ENCODE data around the gene SPRED1. TPM values are rescaled to one million over a fixed set of nuclear protein-coding genes. Genes with fewer than 3 reads are reported as not detected.
"Not testable (repeated sequence)": the region's sequence is repeated elsewhere in the genome, so short reads cannot be mapped to it uniquely, and the experiment has no call there.

The SPRED1 gene
- polyA plus RNA-seq, 4 donors: 0.89 to 30.1 (median 3.5) TPM

DNA sequence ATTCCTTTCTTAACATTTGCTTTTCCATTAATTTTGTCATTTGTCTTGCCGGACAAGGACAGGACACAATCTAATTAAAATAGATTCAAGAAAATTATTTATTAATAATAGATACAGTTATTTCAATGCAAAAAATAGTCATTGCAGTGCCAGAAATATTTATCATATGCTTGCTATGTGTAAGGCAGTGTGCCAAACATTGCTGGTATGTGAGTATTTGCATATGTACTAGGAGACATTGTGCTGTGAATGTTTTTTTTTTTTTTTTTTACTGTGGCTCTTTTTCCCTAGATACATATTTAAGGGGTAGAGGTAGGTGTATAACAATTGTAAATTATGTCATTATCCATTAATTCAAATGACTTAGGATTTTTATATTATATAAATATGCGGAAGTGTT, 23.3 kb downstream of the SPRED1 start:
- DNase-seq: no peak

DNA sequence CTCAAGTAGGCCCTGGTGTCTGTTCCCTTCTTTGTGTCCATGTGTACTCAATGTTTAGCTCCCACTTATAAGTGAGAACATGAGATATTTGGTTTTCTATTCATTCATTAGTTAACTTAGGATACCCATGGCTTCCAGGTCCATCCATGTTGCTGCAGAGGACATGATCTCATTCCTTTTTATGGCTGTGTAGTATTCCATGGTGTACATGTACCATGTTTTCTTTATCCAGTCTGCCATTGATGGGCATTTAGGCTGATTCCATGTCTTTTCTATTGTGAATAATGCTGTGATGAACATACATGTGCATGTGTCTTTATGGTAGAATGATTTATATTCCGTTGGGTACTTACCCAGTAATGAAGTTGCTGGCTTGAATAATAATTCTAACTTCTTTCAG, 24.6 kb downstream of the SPRED1 start:
- not testable (repeated sequence) for DNase-seq; H3K4me3 ChIP-seq (ENCODE audit: low read depth in 1 of 3, low read length in 3 of 3); H3K27ac ChIP-seq (ENCODE audit: low read depth in 1 of 3, low read length in 2 of 3); H3K4me1 ChIP-seq (ENCODE audit: control insufficient read depth in 3 of 3, insufficient read depth in 2 of 3, low read depth in 1 of 3, low read length in 2 of 3); H3K9me3 ChIP-seq (ENCODE audit: control insufficient read depth in 2 of 2, insufficient read depth in 1 of 2, low read depth in 1 of 2, low read length in 1 of 2); H3K27me3 ChIP-seq (ENCODE audit: control insufficient read depth in 3 of 3, insufficient read depth in 3 of 3, low read length in 3 of 3); FAIRE-seq; H3K36me3 ChIP-seq (ENCODE audit: control insufficient read depth in 3 of 3, insufficient read depth in 2 of 3, low read depth in 1 of 3, low read length in 3 of 3)
- WGBS, 3 donors: 0 to 74% (median 7%) methylated on average over 1 of the region's 1 CpG

More for the DNA sequence above, 23.3 kb downstream of the SPRED1 start:
- H3K4me3 ChIP-seq (ENCODE audit: low read depth in 1 of 3, low read length in 3 of 3): no peak overlapping the region
- no peak overlapping the region for H3K27ac ChIP-seq (ENCODE audit: low read depth in 1 of 3, low read length in 2 of 3)
- no peaks in the 10 kb centered on the region for H3K36me3 ChIP-seq (ENCODE audit: control insufficient read depth in 3 of 3, insufficient read depth in 2 of 3, low read depth in 1 of 3, low read length in 3 of 3)
- no peak for FAIRE-seq
- WGBS, 3 donors: 51 to 68% (median 52%) methylated on average over 2 of the region's 2 CpGs
- H3K4me1 ChIP-seq (ENCODE audit: control insufficient read depth in 3 of 3, insufficient read depth in 2 of 3, low read depth in 1 of 3, low read length in 2 of 3): no peaks in the 10 kb centered on the region
- no peaks in the 10 kb centered on the region for H3K27me3 ChIP-seq (ENCODE audit: control insufficient read depth in 3 of 3, insufficient read depth in 3 of 3, low read length in 3 of 3)
- no peaks in the 10 kb centered on the region for H3K9me3 ChIP-seq (ENCODE audit: control insufficient read depth in 2 of 2, insufficient read depth in 1 of 2, low read depth in 1 of 2, low read length in 1 of 2)

DNA sequence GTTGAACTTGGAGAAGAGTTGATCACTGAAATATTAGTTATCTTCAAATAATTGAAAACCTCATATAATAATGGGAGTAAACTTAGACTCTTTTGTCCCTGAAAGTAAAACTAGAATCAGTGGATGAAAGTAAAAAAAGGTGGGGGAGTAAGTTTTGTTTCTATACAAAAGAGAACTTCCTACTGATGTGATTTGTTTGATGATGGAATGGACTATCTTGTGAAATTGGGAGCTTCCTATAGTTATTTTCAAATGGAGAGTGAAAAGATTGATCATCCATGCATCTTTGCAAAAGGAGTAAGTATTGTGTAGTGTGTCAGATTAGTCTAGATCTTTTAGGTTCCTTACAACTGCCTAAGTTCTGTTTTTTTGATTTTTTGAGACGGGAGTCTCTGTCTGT, 28.4 kb downstream of the SPRED1 start:
- no peaks in the 10 kb centered on the region for H3K4me1 ChIP-seq (ENCODE audit: control insufficient read depth in 3 of 3, insufficient read depth in 2 of 3, low read depth in 1 of 3, low read length in 2 of 3)
- H3K27ac ChIP-seq (ENCODE audit: low read depth in 1 of 3, low read length in 2 of 3): no peak overlapping the region
- no peak for DNase-seq
- 39 to 86% (median 82%) methylated on average over 1 of the region's 1 CpG for WGBS, 3 donors
- peaks cover 0 to 2% (median 0%) of the 10 kb centered on the region in 3 donors for H3K36me3 ChIP-seq (ENCODE audit: control insufficient read depth in 3 of 3, insufficient read depth in 2 of 3, low read depth in 1 of 3, low read length in 3 of 3)
- H3K27me3 ChIP-seq (ENCODE audit: control insufficient read depth in 3 of 3, insufficient read depth in 3 of 3, low read length in 3 of 3): no peaks in the 10 kb centered on the region
- FAIRE-seq: no peak
- H3K9me3 ChIP-seq (ENCODE audit: control insufficient read depth in 2 of 2, insufficient read depth in 1 of 2, low read depth in 1 of 2, low read length in 1 of 2): no peaks in the 10 kb centered on the region
- H3K4me3 ChIP-seq (ENCODE audit: low read depth in 1 of 3, low read length in 3 of 3): no peak overlapping the region

DNA sequence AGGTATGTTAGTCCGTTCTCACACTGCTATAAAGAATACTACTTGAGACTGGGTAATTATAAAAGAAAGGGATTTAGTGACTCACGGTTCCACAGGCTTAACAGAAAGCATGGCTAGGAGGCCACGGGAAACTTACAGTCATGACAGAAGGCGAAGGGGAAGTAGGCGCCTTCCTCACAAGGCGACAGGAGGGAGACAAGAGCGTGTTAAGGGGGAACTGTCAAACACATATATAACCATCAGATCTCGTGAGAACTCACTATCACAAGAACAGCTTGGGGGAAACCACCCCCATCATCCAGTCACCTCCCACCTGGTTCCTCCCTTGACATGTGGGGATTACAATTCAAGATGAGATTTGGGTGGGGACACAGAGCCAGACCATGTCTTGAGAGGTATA, 30.4 kb downstream of the SPRED1 start:
- WGBS, 3 donors: 80 to 85% (median 83%) methylated on average over 8 of the region's 8 CpGs

DNA sequence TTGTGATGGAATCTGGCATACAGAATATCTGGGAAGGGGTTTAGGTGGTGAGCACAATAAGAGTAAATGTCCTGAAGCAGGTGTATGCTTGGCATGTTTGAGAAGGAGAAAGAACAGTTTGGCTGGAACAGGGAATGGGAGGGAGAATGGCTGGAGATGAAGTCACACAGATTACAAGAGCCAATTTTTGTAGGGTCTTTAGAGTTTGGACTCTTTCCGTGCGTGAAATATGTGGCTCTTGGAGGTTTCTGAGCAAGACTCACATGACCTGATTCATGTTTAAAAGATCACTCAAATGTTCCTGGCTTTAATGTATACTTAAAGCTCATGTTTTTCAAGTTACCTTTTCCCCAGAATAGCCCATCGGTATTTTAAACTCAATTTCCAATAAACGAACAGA, 32.8 kb downstream of the SPRED1 start:
- 80 to 98% (median 84%) methylated on average over 4 of the region's 4 CpGs for WGBS, 3 donors
- no peaks in the 10 kb centered on the region for H3K4me1 ChIP-seq (ENCODE audit: control insufficient read depth in 3 of 3, insufficient read depth in 2 of 3, low read depth in 1 of 3, low read length in 2 of 3)
- FAIRE-seq (no peak), DNase-seq (no peak)
- H3K27me3 ChIP-seq (ENCODE audit: control insufficient read depth in 3 of 3, insufficient read depth in 3 of 3, low read length in 3 of 3): no peaks in the 10 kb centered on the region
- no peak overlapping the region for H3K27ac ChIP-seq (ENCODE audit: low read depth in 1 of 3, low read length in 2 of 3)
- no peak overlapping the region for H3K4me3 ChIP-seq (ENCODE audit: low read depth in 1 of 3, low read length in 3 of 3)
- peaks cover 0 to 3% (median 0%) of the 10 kb centered on the region in 3 donors for H3K36me3 ChIP-seq (ENCODE audit: control insufficient read depth in 3 of 3, insufficient read depth in 2 of 3, low read depth in 1 of 3, low read length in 3 of 3)
- peaks cover 0 to 7% of the 10 kb centered on the region in 2 donors for H3K9me3 ChIP-seq (ENCODE audit: control insufficient read depth in 2 of 2, insufficient read depth in 1 of 2, low read depth in 1 of 2, low read length in 1 of 2)

More for the DNA sequence above, 30.4 kb downstream of the SPRED1 start:
- Histone ChIP-seq H3K27ac (ENCODE audit: low read depth in 1 of 3, low read length in 2 of 3) (no peak overlapping the region), H3K4me3 (ENCODE audit: low read depth in 1 of 3, low read length in 3 of 3) (no peak overlapping the region), H3K9me3 (ENCODE audit: control insufficient read depth in 2 of 2, insufficient read depth in 1 of 2, low read depth in 1 of 2, low read length in 1 of 2) (no peaks in the 10 kb centered on the region), H3K27me3 (ENCODE audit: control insufficient read depth in 3 of 3, insufficient read depth in 3 of 3, low read length in 3 of 3) (no peaks in the 10 kb centered on the region), H3K4me1 (ENCODE audit: control insufficient read depth in 3 of 3, insufficient read depth in 2 of 3, low read depth in 1 of 3, low read length in 2 of 3) (no peaks in the 10 kb centered on the region), H3K36me3 (ENCODE audit: control insufficient read depth in 3 of 3, insufficient read depth in 2 of 3, low read depth in 1 of 3, low read length in 3 of 3) (peaks cover 0 to 2% (median 0%) of the 10 kb centered on the region in 3 donors)
- no peak for DNase-seq
- no peak for FAIRE-seq

DNA sequence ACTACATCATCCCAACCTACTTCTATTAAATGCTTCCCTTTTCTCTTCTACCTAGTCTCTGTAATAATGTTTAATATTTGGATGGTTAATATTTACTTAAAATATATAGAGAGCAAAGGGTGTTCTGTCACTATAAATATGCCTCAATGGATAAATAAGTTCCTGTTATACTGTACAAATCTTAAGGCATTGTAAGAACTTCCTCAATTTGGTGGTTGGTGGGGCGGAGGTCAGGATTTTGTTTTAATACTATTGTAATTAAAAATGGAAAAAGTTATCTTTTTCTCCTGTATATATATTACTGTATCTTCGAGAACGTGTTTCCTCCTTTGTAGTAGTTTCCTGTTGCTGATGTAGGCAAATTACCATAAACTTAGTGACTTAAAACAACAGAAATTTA, 41.5 kb downstream of the SPRED1 start:
- H3K27ac ChIP-seq (ENCODE audit: low read depth in 1 of 3, low read length in 2 of 3): no peak overlapping the region
- H3K4me3 ChIP-seq (ENCODE audit: low read depth in 1 of 3, low read length in 3 of 3): no peak overlapping the region
- no peaks in the 10 kb centered on the region for H3K27me3 ChIP-seq (ENCODE audit: control insufficient read depth in 3 of 3, insufficient read depth in 3 of 3, low read length in 3 of 3)
- no peaks in the 10 kb centered on the region for H3K4me1 ChIP-seq (ENCODE audit: control insufficient read depth in 3 of 3, insufficient read depth in 2 of 3, low read depth in 1 of 3, low read length in 2 of 3)
- H3K36me3 ChIP-seq (ENCODE audit: control insufficient read depth in 3 of 3, insufficient read depth in 2 of 3, low read depth in 1 of 3, low read length in 3 of 3): peaks cover 0 to 12% (median 0%) of the 10 kb centered on the region in 3 donors
- 50 to 78% (median 72%) methylated on average over 3 of the region's 3 CpGs for WGBS, 3 donors
- no peak for DNase-seq
- peaks cover 0 to 20% of the 10 kb centered on the region in 2 donors for H3K9me3 ChIP-seq (ENCODE audit: control insufficient read depth in 2 of 2, insufficient read depth in 1 of 2, low read depth in 1 of 2, low read length in 1 of 2)
- FAIRE-seq: no peak

DNA sequence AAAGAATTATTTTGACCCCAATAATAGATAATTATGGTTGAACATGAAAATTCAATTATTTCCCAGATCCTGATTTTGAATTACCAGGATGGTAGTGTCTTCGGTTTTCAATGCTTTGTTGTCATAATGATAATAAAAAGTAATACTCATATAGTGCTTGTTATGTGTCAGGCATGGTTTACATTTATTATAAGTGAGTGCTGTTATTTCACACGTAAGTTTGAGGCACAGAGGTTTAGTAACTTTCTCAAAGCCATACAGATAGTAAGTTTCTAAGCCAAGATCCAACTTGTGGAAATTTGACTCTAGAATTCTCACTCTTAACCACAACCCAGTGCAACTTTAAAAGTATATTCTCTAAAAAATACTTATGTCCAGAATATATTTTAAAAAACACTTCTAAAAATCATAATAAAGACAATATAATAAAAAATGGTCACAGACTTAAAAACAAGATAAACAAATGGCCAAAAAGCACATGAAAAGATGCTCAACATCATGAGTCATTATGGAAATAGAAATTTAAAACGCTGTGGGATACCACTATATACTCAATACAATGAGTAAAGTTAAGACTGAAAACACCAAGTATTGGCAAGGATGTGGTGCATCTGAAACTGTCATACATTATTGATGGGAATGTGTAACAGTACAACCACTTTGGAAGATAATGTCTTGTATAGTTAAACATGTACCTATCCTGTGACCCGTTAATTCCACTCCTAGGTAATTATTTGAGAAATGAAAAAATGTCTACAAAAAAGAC, 45.2 kb downstream of the SPRED1 start:
- Histone ChIP-seq H3K36me3 (ENCODE audit: control insufficient read depth in 3 of 3, insufficient read depth in 2 of 3, low read depth in 1 of 3, low read length in 3 of 3) (peaks cover 0 to 4% (median 0%) of the 10 kb centered on the region in 3 donors), H3K4me3 (ENCODE audit: low read depth in 1 of 3, low read length in 3 of 3) (no peak overlapping the region), H3K4me1 (ENCODE audit: control insufficient read depth in 3 of 3, insufficient read depth in 2 of 3, low read depth in 1 of 3, low read length in 2 of 3) (no peaks in the 10 kb centered on the region), H3K9me3 (ENCODE audit: control insufficient read depth in 2 of 2, insufficient read depth in 1 of 2, low read depth in 1 of 2, low read length in 1 of 2) (no peaks in the 10 kb centered on the region), H3K27ac (ENCODE audit: low read depth in 1 of 3, low read length in 2 of 3) (no peak overlapping the region), H3K27me3 (ENCODE audit: control insufficient read depth in 3 of 3, insufficient read depth in 3 of 3, low read length in 3 of 3) (no peaks in the 10 kb centered on the region)
- DNase-seq (no peak), FAIRE-seq (no peak)
- 57 to 71% (median 66%) methylated on average over 4 of the region's 4 CpGs for WGBS, 3 donors

DNA sequence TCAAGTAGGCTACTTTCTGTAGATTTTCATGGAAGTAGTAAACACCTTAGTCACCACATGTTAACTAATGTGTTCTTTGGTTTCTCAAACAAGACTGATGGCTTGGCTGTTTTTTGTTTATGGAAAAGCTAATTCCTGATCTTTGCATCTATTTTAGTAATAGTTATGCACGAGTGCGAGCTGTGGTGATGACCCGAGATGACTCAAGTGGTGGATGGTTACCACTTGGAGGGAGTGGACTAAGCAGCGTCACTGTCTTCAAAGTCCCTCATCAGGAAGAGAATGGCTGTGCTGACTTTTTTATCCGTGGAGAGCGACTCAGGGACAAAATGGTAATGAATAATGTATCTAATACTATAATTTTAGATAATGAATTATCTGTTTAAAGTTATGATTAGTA, 46.6 kb downstream of the SPRED1 start:
- FAIRE-seq (no peak), DNase-seq (no peak)
- H3K27me3 ChIP-seq (ENCODE audit: control insufficient read depth in 3 of 3, insufficient read depth in 3 of 3, low read length in 3 of 3): no peaks in the 10 kb centered on the region
- WGBS, 3 donors: 75 to 97% (median 90%) methylated on average over 6 of the region's 6 CpGs
- H3K4me1 ChIP-seq (ENCODE audit: control insufficient read depth in 3 of 3, insufficient read depth in 2 of 3, low read depth in 1 of 3, low read length in 2 of 3): no peaks in the 10 kb centered on the region
- H3K27ac ChIP-seq (ENCODE audit: low read depth in 1 of 3, low read length in 2 of 3): no peak overlapping the region
- H3K36me3 ChIP-seq (ENCODE audit: control insufficient read depth in 3 of 3, insufficient read depth in 2 of 3, low read depth in 1 of 3, low read length in 3 of 3): peaks cover 0 to 6% (median 0%) of the 10 kb centered on the region in 3 donors
- H3K9me3 ChIP-seq (ENCODE audit: control insufficient read depth in 2 of 2, insufficient read depth in 1 of 2, low read depth in 1 of 2, low read length in 1 of 2): no peaks in the 10 kb centered on the region
- no peak overlapping the region for H3K4me3 ChIP-seq (ENCODE audit: low read depth in 1 of 3, low read length in 3 of 3)

DNA sequence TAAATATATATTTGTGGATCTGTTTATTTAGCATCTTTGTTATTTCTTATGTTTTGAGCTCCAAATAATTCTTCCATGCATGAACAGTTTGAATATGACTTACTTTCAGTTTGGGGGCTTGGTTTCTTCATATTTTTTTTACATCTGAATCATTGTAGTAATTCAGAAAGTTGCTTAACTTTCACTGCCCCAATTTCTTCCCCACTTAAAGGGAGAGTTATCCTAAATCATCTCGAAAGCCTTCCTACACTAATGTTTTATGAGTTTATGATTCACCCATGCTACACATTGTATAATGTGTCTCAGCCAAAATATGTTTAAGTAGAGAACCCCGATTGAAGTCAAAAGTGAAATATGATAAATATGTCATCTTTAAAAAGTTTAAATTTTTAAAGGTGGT, 47.8 kb downstream of the SPRED1 start:
- Histone ChIP-seq H3K9me3 (ENCODE audit: control insufficient read depth in 2 of 2, insufficient read depth in 1 of 2, low read depth in 1 of 2, low read length in 1 of 2) (no peaks in the 10 kb centered on the region), H3K4me1 (ENCODE audit: control insufficient read depth in 3 of 3, insufficient read depth in 2 of 3, low read depth in 1 of 3, low read length in 2 of 3) (no peaks in the 10 kb centered on the region), H3K27ac (ENCODE audit: low read depth in 1 of 3, low read length in 2 of 3) (no peak overlapping the region), H3K27me3 (ENCODE audit: control insufficient read depth in 3 of 3, insufficient read depth in 3 of 3, low read length in 3 of 3) (no peaks in the 10 kb centered on the region), H3K36me3 (ENCODE audit: control insufficient read depth in 3 of 3, insufficient read depth in 2 of 3, low read depth in 1 of 3, low read length in 3 of 3) (peaks cover 0 to 6% (median 0%) of the 10 kb centered on the region in 3 donors), H3K4me3 (ENCODE audit: low read depth in 1 of 3, low read length in 3 of 3) (no peak overlapping the region)
- FAIRE-seq (no peak), DNase-seq (no peak)
- WGBS, 3 donors: 68 to 84% (median 74%) methylated on average over 2 of the region's 2 CpGs

Data from small intestine (tissue), 7 donors.